ENCODE measurements around the gene CXorf49B.
"Not testable (repeated sequence)": the region's sequence is repeated elsewhere in the genome, so short reads cannot be mapped to it uniquely, and the experiment has no call there.

The CXorf49B gene

DNA sequence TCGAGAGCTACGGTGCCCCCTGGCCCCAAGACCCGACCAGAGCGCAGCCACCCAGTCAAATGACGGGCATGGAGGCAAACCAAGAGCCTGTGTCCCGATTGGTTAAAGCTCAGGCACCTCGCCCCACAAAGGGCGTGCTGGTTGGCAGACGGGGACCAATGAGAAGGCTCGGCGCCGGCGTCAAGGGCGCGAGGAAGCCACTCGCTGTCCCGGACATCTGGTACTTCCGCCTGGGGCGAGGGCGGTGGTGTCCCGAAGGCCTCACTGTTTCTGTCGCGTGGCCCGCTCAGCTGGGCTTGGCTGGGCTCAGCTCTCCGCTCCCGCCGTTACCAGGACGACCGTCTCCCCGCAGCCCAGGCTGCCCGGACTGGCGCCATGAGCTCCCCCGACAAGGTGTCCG, at the start of gene CXorf49B:
Gene CXorf49B (plus strand): TSS at position 301 of the 400 bp plus-strand sequence. CDS start 75 bp downstream, at position 376.
- FAIRE-seq: not testable (repeated sequence)

DNA sequence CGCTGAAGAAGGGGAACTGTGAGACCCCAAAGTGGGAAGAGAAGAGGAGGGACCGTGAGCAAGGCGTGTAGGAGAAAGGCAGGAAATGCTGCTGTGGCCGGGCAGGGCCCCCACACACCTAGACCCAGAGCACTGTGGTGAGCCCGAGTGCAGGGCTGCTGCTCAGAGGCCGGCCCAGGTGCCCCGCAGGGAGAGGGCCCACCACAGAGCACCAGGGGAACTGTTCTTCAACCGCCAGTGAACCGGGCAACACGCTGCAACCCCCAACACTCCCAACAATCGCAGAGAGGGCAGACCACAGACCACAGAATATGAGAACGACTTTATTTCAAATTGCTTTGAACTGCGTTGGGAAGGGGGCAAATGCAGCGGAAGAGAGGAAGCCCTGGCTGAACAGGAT, 49.1 kb upstream of the CXorf49B start:
- not testable (repeated sequence) for FAIRE-seq

DNA sequence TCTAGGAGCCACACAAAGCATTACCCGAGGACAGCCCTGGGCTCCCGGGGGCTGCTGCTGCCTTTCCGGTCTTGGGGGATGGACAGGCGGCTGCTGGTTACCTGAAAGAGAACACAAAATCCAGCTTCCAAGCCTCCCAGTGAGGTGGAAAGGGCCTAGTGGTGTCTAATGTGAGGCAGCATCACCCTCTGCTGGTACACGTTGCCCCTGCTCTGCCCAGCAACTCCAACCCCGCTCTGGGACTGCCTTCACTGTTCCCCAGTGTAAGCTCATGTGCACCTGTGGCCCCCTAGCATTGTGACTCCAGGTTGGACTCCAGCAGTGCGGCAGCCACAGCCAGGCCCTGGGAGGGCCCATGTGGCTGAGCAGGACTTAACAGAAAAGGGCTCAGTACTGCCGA, 47.6 kb upstream of the CXorf49B start:
- not testable (repeated sequence) for FAIRE-seq

DNA sequence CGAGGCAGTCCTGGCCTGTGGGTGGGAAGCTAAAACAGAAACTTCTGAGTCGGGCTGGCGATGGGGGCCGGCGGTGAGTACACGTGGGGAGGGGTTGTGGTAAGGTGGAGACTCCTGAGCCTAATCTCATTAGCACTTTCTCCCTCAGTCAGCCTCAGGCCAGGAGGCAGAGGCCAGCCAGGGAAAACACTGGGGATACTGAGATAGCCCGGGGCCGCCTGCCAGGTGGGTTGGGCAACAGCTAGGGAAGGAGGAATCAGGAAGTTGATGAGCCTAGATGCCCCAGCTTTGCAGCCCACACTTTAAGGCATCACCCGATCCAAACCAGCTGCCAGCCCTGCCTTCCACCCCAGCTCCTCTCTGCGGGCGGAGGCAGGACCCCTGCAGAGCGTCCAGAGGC, 46.8 kb upstream of the CXorf49B start:
- FAIRE-seq: not testable (repeated sequence)

DNA sequence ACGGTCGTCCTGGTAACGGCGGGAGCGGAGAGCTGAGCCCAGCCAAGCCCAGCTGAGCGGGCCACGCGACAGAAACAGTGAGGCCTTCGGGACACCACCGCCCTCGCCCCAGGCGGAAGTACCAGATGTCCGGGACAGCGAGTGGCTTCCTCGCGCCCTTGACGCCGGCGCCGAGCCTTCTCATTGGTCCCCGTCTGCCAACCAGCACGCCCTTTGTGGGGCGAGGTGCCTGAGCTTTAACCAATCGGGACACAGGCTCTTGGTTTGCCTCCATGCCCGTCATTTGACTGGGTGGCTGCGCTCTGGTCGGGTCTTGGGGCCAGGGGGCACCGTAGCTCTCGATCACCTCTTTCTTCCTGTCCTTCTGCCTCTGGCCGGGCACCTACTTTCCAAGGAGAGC, 45.0 kb upstream of the CXorf49B start, which contains the start of gene CXorf49:
Gene CXorf49 (minus strand): TSS at position 101 of the 400 bp plus-strand sequence. CDS start 134 bp downstream, outside the sequence.
- not testable (repeated sequence) for FAIRE-seq

DNA sequence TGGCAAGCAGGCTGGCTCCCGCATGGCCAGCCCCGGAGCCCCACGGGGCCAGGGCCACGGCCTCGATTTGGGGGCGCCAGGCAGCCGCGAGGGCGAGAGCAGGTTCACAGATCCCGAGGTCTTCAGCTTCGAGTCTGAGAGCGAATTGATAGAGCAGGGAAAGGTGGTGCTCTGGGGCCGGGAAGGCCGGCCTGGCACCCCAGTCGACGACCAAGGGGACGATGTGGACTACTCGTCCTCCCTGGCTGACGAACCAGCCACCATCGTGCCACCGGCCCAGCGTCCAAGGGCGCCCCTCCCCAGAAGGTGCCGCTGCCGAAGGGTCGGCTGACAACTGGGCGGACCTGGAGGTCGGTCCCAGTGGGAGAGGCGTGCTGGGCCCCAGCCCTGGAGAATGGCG, 44.0 kb upstream of the CXorf49B start:
- FAIRE-seq: not testable (repeated sequence)

DNA sequence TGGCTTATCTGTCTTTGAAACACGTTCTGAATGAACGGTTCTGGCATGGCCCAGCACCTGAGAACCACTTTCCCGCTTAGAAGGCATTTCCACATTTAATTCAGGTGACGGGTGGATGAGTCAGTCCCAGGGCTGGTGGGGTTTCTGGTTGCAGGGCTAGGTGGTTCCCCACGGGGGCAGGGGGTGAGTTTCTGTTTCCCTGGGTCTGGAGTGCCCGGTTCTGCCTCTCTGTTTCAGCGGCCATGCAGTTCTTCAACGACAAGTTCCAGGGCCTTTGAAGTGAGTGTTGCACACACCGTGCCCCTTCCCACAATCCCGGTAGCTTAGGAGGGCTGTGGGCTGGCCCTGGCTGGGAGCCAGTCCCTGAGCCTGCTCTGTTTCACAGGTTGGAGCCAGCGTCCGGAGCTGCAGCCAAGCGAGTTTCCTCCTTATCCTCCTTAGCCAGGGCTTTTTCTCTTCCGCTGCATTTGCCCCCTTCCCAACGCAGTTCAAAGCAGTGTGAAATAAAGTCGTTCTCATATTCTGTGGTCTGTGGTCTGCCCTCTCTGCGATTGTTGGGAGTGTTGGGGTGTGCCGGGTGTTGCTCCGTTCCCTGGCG, 42.8 kb upstream of the CXorf49B start:
- FAIRE-seq: not testable (repeated sequence)

DNA sequence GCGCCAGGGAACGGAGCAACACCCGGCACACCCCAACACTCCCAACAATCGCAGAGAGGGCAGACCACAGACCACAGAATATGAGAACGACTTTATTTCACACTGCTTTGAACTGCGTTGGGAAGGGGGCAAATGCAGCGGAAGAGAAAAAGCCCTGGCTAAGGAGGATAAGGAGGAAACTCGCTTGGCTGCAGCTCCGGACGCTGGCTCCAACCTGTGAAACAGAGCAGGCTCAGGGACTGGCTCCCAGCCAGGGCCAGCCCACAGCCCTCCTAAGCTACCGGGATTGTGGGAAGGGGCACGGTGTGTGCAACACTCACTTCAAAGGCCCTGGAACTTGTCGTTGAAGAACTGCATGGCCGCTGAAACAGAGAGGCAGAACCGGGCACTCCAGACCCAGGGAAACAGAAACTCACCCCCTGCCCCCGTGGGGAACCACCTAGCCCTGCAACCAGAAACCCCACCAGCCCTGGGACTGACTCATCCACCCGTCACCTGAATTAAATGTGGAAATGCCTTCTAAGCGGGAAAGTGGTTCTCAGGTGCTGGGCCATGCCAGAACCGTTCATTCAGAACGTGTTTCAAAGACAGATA, 2.4 kb upstream of the CXorf49B start:
- not testable (repeated sequence) for FAIRE-seq

DNA sequence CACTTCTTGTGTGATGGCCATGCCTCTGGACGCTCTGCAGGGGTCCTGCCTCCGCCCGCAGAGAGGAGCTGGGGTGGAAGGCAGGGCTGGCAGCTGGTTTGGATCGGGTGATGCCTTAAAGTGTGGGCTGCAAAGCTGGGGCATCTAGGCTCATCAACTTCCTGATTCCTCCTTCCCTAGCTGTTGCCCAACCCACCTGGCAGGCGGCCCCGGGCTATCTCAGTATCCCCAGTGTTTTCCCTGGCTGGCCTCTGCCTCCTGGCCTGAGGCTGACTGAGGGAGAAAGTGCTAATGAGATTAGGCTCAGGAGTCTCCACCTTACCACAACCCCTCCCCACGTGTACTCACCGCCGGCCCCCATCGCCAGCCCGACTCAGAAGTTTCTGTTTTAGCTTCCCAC, 1.7 kb downstream of the CXorf49B start:
- not testable (repeated sequence) for FAIRE-seq

DNA sequence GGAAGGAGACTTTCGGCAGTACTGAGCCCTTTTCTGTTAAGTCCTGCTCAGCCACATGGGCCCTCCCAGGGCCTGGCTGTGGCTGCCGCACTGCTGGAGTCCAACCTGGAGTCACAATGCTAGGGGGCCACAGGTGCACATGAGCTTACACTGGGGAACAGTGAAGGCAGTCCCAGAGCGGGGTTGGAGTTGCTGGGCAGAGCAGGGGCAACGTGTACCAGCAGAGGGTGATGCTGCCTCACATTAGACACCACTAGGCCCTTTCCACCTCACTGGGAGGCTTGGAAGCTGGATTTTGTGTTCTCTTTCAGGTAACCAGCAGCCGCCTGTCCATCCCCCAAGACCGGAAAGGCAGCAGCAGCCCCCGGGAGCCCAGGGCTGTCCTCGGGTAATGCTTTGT, 2.5 kb downstream of the CXorf49B start:
- FAIRE-seq: not testable (repeated sequence)

DNA sequence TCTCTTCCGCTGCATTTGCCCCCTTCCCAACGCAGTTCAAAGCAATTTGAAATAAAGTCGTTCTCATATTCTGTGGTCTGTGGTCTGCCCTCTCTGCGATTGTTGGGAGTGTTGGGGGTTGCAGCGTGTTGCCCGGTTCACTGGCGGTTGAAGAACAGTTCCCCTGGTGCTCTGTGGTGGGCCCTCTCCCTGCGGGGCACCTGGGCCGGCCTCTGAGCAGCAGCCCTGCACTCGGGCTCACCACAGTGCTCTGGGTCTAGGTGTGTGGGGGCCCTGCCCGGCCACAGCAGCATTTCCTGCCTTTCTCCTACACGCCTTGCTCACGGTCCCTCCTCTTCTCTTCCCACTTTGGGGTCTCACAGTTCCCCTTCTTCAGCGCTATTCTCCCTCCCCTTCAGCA, 4.0 kb downstream of the CXorf49B start:
- not testable (repeated sequence) for FAIRE-seq

DNA sequence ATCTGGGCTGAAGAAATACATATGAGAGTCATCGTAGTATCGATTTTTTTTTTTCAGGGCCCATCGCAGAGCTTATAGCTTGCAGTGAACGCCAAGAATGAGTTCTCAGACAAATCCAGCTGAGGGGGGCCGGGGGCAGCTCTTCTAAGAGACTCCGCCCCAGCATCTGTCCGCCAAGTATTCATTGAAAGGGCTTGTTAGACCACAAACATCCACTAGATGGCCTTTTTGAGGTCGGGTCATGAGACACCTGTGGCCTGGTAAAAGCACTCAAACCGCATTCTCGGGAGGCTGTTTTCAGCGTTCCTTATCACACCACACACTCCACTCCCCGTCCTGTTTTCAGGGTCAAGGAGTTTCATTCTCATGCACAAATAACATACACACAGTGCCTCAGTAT, 15.2 kb downstream of the CXorf49B start:
- not testable (repeated sequence) for FAIRE-seq

DNA sequence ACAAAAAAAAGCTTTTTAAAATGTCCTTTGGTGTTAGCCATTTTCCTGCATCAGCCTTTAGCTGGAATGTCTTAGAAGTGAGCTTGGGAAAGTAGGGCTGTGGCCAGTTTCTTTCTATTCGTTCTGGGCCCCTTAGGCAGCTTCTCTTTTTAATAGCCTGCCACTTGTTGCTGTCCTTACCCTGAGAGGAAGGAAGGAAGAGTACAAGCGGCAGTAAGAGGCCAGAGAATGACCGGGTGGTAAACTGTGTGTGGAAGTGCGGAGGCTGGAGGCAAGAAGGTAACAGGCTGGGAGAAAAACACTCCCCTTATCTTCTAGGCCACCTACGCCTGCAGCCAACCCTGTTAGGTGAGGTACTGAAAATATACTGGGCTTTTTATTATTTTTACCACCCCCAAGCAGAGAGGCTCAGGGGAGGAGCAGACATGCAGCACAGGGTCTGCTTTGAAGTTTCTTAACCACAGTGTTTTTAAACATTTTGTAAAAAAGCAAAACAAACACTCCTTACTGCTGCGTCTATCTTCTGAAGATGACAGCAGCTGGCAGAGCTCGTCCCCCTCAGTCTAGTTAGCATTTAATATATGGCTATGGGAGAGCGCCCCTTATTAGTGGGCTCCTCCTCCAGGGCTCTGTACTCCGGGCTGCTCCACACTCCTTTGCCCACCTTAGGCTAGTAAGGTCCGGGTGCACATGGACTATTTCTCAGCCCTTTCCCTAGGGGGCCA, 19.2 kb downstream of the CXorf49B start:
- FAIRE-seq: not testable (repeated sequence)

DNA sequence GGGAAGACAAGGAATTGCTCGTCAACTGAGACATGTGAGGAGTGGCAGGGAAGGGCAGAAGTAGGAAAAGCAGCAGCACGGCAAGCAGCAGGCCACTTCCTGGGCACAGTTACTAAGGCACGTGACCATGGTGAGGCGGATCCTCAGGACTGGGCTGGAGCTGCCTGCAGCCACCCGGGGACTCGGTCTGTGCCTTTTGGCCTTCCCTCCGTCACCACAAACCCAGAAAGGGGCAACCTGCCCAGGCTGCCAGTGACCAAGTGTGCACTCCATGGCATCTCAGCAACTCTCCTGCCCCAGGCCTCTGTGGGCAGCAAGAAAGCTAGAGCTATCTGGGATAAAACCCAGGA, 19.8 kb downstream of the CXorf49B start:
- not testable (repeated sequence) for FAIRE-seq

DNA sequence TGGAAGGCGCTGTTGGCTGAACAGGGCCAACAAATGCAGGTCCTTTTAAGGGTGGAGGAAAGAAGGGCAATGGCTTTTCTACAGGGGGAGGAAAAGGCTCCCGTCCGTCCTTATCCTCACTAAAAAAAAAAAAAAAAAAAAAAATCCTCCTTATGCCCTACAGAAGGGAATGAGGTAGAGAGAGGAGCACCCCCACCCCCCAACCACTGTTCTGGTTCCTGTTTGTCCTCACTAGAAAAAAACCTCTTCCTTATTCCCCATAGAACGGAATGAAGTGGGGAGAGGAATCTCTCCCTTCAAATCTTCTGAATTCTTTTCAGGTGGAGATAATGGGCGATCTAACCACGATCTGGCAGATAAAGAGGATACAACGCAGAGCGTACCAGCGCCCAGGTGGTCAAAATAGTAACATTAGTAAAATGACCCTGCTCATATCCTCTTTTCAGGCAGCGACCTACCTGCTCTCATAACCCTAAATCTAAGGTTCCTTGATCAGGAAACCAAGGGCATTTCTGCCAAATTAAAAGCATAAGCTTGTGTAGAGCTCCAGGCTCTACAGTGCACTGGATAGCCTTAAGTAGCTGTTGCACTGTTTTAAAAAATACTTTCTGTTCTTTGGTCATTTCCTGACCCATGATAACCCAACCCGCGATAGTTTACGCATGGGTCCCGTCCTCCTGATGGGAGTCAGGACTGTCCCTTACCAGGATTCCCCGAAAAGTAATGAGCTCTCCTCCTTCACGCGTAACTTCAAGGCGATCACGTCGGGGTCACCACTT, 20.6 kb downstream of the CXorf49B start:
- not testable (repeated sequence) for FAIRE-seq

DNA sequence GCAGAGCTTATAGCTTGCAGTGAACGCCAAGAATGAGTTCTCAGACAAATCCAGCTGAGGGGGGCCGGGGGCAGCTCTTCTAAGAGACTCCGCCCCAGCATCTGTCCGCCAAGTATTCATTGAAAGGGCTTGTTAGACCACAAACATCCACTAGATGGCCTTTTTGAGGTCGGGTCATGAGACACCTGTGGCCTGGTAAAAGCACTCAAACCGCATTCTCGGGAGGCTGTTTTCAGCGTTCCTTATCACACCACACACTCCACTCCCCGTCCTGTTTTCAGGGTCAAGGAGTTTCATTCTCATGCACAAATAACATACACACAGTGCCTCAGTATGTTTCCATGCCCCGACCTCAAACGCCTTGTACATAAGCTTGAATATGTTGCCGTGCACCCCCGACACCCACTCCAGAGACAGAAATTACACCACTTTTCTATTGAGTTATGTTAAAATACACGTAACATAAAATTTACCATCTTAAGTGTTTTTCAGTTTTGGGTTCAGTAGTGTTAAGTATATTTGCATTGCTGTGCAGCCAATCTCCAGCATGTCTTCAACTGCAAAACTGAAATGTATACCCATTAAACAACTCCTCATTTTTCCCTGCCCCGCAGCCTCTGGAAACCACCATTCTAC, 21.3 kb downstream of the CXorf49B start:
- FAIRE-seq: not testable (repeated sequence)

DNA sequence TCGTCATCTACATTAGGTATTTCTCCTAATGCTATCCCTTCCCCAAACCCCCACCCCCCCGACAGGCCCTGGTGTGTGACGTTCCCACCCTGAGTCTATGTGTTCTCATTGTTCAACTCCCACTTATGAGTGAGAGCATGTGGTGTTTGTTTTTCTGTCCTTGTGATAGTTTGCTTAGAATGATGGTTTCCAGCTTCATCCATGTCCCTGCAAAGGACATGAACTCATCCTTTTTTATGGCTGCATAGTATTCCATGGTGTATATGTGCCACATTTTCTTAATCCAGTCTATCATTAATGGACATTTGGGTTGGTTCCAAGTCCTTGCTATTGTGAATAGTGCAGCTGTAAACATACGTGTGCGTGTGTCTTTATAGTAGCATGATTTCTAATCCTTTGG, 43.3 kb downstream of the CXorf49B start:
- FAIRE-seq: not testable (repeated sequence)

DNA sequence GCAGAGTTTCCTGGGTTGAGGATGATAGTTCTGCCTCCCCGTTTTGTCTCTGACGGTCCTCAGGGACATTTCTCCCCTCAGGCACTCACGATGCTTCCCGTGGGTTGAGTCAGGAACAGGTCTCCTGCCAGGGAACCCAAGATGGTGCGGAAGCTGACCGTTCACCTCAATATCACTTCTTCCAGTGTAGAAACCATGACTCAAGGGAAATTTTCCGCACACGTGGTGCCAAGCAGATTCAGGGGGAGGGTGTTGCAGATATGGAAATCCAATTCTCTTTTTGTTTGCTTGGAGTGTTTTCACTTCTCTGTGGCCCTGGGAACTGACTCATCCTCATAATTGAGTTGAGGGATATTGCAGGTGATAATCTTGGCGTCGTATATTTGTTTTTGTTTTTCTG, 46.7 kb downstream of the CXorf49B start:
- no peak for FAIRE-seq

DNA sequence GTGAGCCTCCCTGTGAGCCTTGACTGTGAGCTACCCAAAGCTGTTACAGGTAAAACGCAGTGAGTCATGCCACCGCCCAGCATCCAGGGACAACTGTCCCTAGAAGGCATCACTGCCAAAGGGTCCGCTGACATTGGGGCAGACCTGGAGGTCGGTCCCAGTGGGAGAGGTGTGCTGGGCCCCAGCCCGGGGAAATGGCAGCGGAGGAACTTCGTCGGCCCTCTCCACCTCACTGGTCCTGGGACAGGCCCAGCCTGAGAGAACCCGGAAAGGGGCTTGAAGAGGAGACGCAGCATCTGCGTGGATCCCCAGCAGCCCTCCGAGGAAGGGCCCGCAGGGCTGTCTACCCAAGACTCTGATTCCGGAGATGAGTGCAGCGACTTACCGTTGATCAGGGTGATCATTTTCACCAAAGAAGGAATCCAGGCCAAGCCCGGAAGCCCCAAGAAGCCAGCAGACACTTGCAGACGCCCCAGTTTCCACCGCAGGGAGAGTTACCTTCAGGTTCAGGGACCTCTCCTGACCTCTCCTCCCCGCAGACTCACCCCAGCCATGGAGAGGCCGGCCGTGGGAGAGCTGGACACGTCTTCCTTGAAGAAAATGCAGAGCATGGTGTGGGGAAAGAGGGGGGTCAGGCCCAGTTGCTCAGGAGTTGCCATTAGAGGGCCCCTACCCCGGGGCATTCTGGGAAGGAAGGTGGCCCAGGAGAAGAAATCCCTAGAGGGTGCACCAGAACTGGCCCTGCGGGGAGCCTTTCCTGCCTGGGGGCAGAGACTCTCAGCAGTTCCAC, 51.2 kb downstream of the CXorf49B start:
- no peak for FAIRE-seq

DNA sequence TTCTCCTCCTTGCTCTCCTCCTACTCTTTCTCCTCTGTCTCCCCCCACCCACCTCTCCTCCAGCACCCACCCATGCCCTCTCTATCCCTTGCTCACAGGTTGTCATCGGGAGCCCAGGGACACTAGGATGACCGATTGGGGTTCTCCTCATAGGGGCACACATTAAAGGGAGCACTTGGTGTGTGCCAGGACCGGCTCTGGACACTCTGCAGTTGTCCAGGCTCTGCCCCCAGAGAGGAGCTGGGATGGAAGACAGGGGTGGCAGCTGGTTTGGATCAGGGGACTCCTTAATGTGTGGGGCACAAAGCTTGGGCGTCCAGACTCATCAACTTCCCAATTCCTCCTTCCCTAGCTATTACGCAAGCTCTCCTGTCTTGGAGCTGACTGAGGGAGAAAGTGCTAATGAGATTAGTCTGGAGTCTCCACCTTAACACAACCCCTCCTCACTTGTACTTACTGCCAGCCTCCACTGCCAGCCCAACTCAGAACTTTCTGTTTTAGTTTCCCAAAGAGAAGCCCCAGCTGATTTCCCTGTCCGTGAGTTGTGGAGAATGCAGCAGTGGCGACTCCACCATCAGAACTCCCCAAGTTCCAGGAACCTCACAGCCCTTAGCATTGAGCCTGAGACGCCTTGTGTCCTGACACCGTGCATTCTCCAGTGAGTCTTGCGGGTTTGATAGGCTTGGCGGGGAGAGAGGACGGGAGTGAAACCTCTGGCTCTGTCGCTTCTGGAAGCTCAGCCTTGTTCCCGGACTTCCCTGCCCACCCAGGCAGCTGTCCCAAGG, 52.2 kb downstream of the CXorf49B start:
- no peak for FAIRE-seq

DNA sequence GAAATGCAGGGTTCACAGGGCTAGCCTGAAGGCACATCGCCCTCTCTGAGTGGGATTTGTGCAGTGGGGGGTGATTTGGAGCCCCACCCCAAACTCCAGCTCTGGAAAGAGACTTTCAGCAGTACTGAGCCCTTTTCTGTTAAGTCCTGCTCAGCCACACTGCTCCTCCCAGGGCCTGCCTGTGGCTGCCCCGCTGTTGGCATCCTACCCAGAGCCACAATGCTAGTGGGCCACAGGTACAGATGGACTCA, 52.7 kb downstream of the CXorf49B start:
- FAIRE-seq: no peak
